ENCODE data around the gene PRDM13.
"Not testable (repeated sequence)": the region's sequence is repeated elsewhere in the genome, so short reads cannot be mapped to it uniquely, and the experiment has no call there.

The PRDM13 gene

GRCh38 chr6:99645986-99646385 lies 39.4 kb downstream of the PRDM13 start:
- no peak overlapping the region for H3K27ac Mint-ChIP-seq
- no peak for DNase-seq
- no peak for TF ChIP-seq CTCF (IDR thresholded peaks at IDR 0.05)
- H3K9me3 Mint-ChIP-seq, result peaks cover 1% of the 10 kb centered on the region
- H3K4me3 Mint-ChIP-seq, result no peak overlapping the region
- no peaks in the 10 kb centered on the region for H3K36me3 Mint-ChIP-seq (ENCODE audit: low read depth)
- no peaks in the 10 kb centered on the region for H3K4me1 Mint-ChIP-seq
- peaks cover 16% of the 10 kb centered on the region for H3K27me3 Mint-ChIP-seq (ENCODE audit: low read depth, poor library complexity)

- peaks cover 19% of the 10 kb centered on the region for H3K9me3 Mint-ChIP-seq
- H3K27me3 Mint-ChIP-seq (ENCODE audit: low read depth, poor library complexity); DNase-seq: not testable (repeated sequence)
Observed at GRCh38 chr6:99650091-99650571, 43.5 kb downstream of the PRDM13 start.

GRCh38 chr6:99660206-99660605 lies 53.6 kb downstream of the PRDM13 start:
- Mint-ChIP-seq H3K4me1 (no peaks in the 10 kb centered on the region), H3K36me3 (ENCODE audit: low read depth) (no peaks in the 10 kb centered on the region), H3K27me3 (ENCODE audit: low read depth, poor library complexity) (no peaks in the 10 kb centered on the region), H3K9me3 (no peaks in the 10 kb centered on the region), H3K4me3 (no peak overlapping the region), H3K27ac (no peak overlapping the region)
- no peak for DNase-seq
- TF ChIP-seq CTCF (IDR thresholded peaks at IDR 0.05), result no peak

More at GRCh38 chr6:99650091-99650571, 43.5 kb downstream of the PRDM13 start:
- not testable (repeated sequence) for H3K27ac Mint-ChIP-seq; H3K4me3 Mint-ChIP-seq; H3K4me1 Mint-ChIP-seq; H3K36me3 Mint-ChIP-seq (ENCODE audit: low read depth)

- Mint-ChIP-seq H3K27me3 (ENCODE audit: low read depth, poor library complexity) (no peaks in the 10 kb centered on the region), H3K27ac (no peak overlapping the region), H3K4me3 (no peak overlapping the region), H3K36me3 (ENCODE audit: low read depth) (no peaks in the 10 kb centered on the region), H3K4me1 (no peaks in the 10 kb centered on the region), H3K9me3 (no peaks in the 10 kb centered on the region)
- TF ChIP-seq CTCF (IDR thresholded peaks at IDR 0.05), result no peak
- no peak for DNase-seq
Observed at GRCh38 chr6:99661870-99662269, 55.2 kb downstream of the PRDM13 start.

GRCh38 chr6:99662616-99663015 lies 56.0 kb downstream of the PRDM13 start:
- Mint-ChIP-seq H3K27me3 (ENCODE audit: low read depth, poor library complexity) (no peaks in the 10 kb centered on the region), H3K27ac (no peak overlapping the region)

More at GRCh38 chr6:99662616-99663015, 56.0 kb downstream of the PRDM13 start:
- Mint-ChIP-seq H3K9me3 (no peaks in the 10 kb centered on the region), H3K4me1 (no peaks in the 10 kb centered on the region), H3K4me3 (no peak overlapping the region), H3K36me3 (ENCODE audit: low read depth) (no peaks in the 10 kb centered on the region)
- no peak for TF ChIP-seq CTCF (IDR thresholded peaks at IDR 0.05)
- DNase-seq, result no peak

Measured in nephron progenitor cell (in vitro differentiated cells).